GM06990 (cell line): ENCODE data around the gene RELN.

Experiments used
- DNase-seq: peaks from one replicate; pipeline ENCODE4 v3.0.0-alpha.2; 2011; ENCODE audit not compliant: insufficient read length; ENCODE audit errors: extremely low read depth
- H3K27me3 ChIP-seq: replicated peaks from 2 replicates; pipeline ENCODE4 v1.6.0; 2011; ENCODE audit warnings: low read length; ENCODE audit not compliant: control insufficient read depth, insufficient read depth
- H3K36me3 ChIP-seq: 2 replicates; pipeline ENCODE4 v1.5.1; 2011; ENCODE audit warnings: low read length; ENCODE audit not compliant: control insufficient read depth, insufficient read depth
- H3K4me3 ChIP-seq: replicated peaks from 2 replicates; pipeline ENCODE4 v1.5.1; 2011; ENCODE audit warnings: low read depth, mild to moderate bottlenecking, control low read depth, low read length
- TF ChIP-seq, protein P1 (sequence below): IDR thresholded peaks from 2 replicates; pipeline ENCODE4 v1.5.1; 2011; ENCODE audit warnings: low read length, control low read depth, mild to moderate bottlenecking, inconsistent platforms; ENCODE audit not compliant: insufficient read depth, poor library complexity, severe bottlenecking

Gene RELN

DNA sequence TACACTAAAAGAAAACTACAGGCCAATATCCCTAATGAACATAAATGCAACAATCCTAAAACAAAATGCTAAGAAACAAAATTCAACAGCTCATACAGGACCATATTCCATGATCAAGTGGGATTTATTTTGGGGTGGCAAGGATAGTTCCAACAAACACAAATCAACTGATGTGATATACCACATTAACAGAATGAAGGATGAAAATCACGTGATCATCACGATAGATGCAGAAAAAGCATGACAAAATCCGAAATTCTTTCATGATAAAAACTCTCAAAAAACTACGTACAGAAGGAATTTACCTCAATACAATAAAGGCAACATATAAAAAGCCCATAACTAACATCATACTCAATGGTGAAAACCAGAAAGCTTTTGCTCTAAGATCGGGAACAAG is 124.0 kb downstream of the RELN start:
- no peak for DNase-seq

DNA sequence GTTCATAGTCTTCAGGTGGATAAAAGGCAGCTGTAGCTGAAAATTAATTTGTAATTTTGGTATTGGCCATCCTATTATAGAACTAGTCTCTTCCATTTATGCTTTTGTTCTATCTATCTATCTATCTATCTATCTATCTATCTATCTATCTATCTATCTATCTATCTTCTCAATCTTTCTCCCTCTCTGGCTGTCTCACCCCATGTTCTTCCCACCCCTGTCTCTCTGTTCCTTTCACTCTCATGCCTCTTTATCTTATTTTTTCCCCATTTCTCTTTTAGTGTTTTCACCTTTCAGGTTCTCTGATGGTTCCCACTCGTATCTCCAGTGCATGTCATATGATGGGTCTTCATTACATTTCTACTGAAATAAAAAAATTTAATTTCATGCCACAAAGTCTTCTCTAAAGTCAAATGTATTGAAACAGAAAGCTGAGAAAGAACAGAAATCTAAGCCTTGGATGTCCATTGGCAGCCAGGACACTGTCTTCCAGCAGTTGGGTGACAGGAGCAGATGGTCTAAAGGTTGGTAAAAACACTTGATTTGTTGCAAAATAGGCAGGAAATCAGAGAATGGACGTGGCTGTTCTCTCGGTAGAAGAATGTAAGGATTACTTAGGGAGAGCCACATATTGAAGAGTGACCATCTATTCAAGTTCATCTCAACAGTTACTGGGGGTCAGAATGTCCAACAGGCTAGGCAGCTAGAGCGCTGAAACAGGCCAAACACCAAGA is 127.0 kb downstream of the RELN start:
- DNase-seq: no peak
- TF ChIP-seq, protein P1, sequence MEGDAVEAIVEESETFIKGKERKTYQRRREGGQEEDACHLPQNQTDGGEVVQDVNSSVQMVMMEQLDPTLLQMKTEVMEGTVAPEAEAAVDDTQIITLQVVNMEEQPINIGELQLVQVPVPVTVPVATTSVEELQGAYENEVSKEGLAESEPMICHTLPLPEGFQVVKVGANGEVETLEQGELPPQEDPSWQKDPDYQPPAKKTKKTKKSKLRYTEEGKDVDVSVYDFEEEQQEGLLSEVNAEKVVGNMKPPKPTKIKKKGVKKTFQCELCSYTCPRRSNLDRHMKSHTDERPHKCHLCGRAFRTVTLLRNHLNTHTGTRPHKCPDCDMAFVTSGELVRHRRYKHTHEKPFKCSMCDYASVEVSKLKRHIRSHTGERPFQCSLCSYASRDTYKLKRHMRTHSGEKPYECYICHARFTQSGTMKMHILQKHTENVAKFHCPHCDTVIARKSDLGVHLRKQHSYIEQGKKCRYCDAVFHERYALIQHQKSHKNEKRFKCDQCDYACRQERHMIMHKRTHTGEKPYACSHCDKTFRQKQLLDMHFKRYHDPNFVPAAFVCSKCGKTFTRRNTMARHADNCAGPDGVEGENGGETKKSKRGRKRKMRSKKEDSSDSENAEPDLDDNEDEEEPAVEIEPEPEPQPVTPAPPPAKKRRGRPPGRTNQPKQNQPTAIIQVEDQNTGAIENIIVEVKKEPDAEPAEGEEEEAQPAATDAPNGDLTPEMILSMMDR: no peak

More for the DNA sequence above, 124.0 kb downstream of the RELN start:
- no peaks in the 10 kb centered on the region for H3K27me3 ChIP-seq
- no peaks in the 10 kb centered on the region for H3K36me3 ChIP-seq
- TF ChIP-seq, protein P1: no peak
- H3K4me3 ChIP-seq: no peak overlapping the region

DNA sequence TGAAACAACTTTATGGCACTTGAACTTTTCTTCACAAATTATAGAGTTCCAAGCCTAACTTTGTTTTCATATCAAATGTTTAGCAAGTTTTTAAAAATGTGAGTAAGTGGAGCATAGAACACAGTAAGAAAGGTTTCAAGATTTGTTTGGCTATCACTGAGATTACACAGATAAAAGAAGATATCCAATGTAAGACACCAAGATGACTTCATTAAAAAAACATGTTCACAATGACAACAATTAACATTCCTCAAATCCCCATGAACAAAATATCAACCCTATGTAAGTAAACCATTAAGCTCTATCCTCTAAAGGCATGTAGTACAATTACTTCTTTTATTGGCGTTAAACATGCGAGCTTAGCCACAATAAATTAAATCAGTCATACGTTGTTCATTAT is 129.7 kb downstream of the RELN start:
- Histone ChIP-seq H3K27me3 (no peaks in the 10 kb centered on the region), H3K4me3 (no peak overlapping the region), H3K36me3 (no peaks in the 10 kb centered on the region)
- no peak for DNase-seq
- TF ChIP-seq, protein P1: no peak

More for the DNA sequence above, 127.0 kb downstream of the RELN start:
- no peak overlapping the region for H3K4me3 ChIP-seq
- H3K27me3 ChIP-seq: no peaks in the 10 kb centered on the region
- H3K36me3 ChIP-seq: no peaks in the 10 kb centered on the region

GRCh38 chr7:103857435-103857834 is 132.0 kb downstream of the RELN start:
- Histone ChIP-seq H3K4me3 (no peak overlapping the region), H3K27me3 (no peaks in the 10 kb centered on the region), H3K36me3 (no peaks in the 10 kb centered on the region)
- no peak for DNase-seq
- TF ChIP-seq, protein P1: no peak

DNA sequence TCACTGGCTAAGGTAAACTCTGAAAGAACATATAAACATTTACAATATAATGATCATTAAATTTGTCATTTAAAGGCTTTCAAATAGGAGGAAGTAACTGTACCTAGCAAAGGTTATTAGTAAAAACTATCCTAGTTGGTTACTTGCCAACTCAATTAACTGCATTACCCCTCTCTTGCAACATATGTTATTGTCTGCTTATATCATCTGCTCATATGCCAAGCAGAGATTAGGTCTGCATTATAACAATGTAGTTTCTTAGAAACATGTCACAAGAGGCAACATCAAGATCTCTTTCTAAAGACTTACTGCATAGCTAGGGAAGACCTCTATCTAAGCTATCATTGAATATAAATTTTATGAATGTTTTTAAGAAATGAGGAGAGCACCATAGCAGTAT is 132.5 kb downstream of the RELN start:
- no peak for DNase-seq
- no peaks in the 10 kb centered on the region for H3K36me3 ChIP-seq
- TF ChIP-seq, protein P1: no peak
- no peak overlapping the region for H3K4me3 ChIP-seq
- no peaks in the 10 kb centered on the region for H3K27me3 ChIP-seq
